Spleen (tissue), 11 donors: Measurements from ENCODE around the gene GNB1. TPM values are rescaled to one million over a fixed set of nuclear protein-coding genes. Genes with fewer than 3 reads are reported as not detected.

Experiments
- DNase-seq: peaks from one replicate; pipeline ENCODE4 v3.0.0-alpha.2; 2020
- H3K27ac ChIP-seq, 8 donors: fragments of 200-600 bp; sonication (generic) in 7 of 8; 1 replicate in 4 of 8; 2 replicates in 4 of 8; pipeline versions ENCODE4 v1.5.0 to v1.8.0; 2016 to 2021; ENCODE audit warnings: inconsistent platforms in 4 of 8, mild to moderate bottlenecking in 4 of 8, moderate library complexity in 1 of 8
- H3K27me3 ChIP-seq, 7 donors: fragments of 200-600 bp; sonication (generic) in 6 of 7; replicated peaks in 1 of 7; 1 replicate in 4 of 7; 2 replicates in 3 of 7; pipeline versions ENCODE4 v1.5.0 to v1.8.0; 2016 to 2021; ENCODE audit warnings: inconsistent platforms in 3 of 7, mild to moderate bottlenecking in 1 of 7
- H3K36me3 ChIP-seq, 6 donors: fragments of 200-600 bp; sonication (generic) in 5 of 6; 1 replicate in 4 of 6; 2 replicates in 2 of 6; pipeline versions ENCODE4 v1.5.0 to v1.8.0; 2016 to 2021; ENCODE audit warnings: inconsistent platforms in 2 of 6
- H3K4me1 ChIP-seq, 6 donors: fragments of 200-600 bp; sonication (generic) in 5 of 6; 1 replicate in 3 of 6; 2 replicates in 3 of 6; pipeline versions ENCODE4 v1.5.0 to v1.8.0; 2016 to 2021; ENCODE audit warnings: inconsistent platforms in 3 of 6
- H3K4me3 ChIP-seq, 8 donors: fragments of 200-600 bp; sonication (generic) in 7 of 8; 1 replicate in 4 of 8; 2 replicates in 4 of 8; pipeline versions ENCODE4 v1.5.0 to v1.8.0; 2016 to 2021; ENCODE audit warnings: inconsistent platforms in 4 of 8, mild to moderate bottlenecking in 4 of 8, moderate library complexity in 2 of 8
- H3K9me3 ChIP-seq, 8 donors: fragments of 200-600 bp; sonication (generic) in 7 of 8; 1 replicate in 4 of 8; 2 replicates in 4 of 8; pipeline versions ENCODE4 v1.5.0 to v1.8.0; 2016 to 2021; ENCODE audit warnings: inconsistent platforms in 4 of 8
- CTCF ChIP-seq, 11 experiments: fragments of 200-600 bp in 7 of 11; fragments of 450-650 bp in 4 of 11; sonication (generic) in 4 of 11; IDR thresholded peaks in 8 of 11; conservative IDR thresholded peaks in 3 of 11; 1 replicate in 7 of 11; 2 replicates in 4 of 11; pipeline versions ENCODE4 v1.4.0 to v1.8.0; 2016 to 2021; ENCODE audit warnings: antibody characterized with exemption in 11 of 11, inconsistent platforms in 4 of 11, mild to moderate bottlenecking in 1 of 11
- POLR2A ChIP-seq, 3 donors: fragments of 450-650 bp; IDR thresholded peaks; one replicate each; pipeline ENCODE4 v1.5.1; 2017; ENCODE audit warnings: antibody characterized with exemption in 3 of 3, mild to moderate bottlenecking in 1 of 3
- POLR2AphosphoS5 ChIP-seq, 3 donors: sonication (generic); formaldehyde crosslinking; IDR thresholded peaks; one replicate each; pipeline ENCODE4 v1.5.1; 2017; ENCODE audit warnings: antibody characterized with exemption in 3 of 3
- WGBS, 5 donors: extraction: QIAGEN DNeasy Blood & Tissue Kit in 3 of 5; methylation state at CpG; one replicate each; pipeline versions ENCODE4 v1.1.5 to v1.1.7; 2013 to 2018; 5-methylcytosine and 5-hydroxymethylcytosine counted together
- intact Hi-C: fragments of 100-400 bp; cut with DNase I; formaldehyde crosslinking; loops from one replicate; pipeline ENCODE4 v1.15.0; 2023; ENCODE audit warnings: low total_unique reads
- polyA plus RNA-seq, 3 donors: library from polyadenylated mRNA; stranded (reverse); fragments of 200-250 nt; gene quantifications; one replicate each; pipeline ENCODE4 v1.2.1, GENCODE V29; 2013
- total RNA-seq, 7 donors: library from RNA; depleted of rRNA in 3 of 7; stranded (reverse); fragments of >200 nt in 3 of 7; fragmentation: NEBNext Ultra II Directional in 4 of 7; extraction: Animal tissue kit (Norgen Biotek cat#: 25700) in 4 of 7; gene quantifications; one replicate each; pipeline versions ENCODE4 v1.1.0 to v1.2.1, GENCODE V29; 2016 to 2021
- donor health status: healthy with polysubstance abuse.
- donor health status: DM: no; HTN: no; CAD: no; lungs with moderate emphysema.
- donor health status: DM: no; HTN: no; CAD: no.
- donor health status: Bipolar disorder and iron deficiency.
- donor health status: healthy.
- donor health status: DM: no; HTN: no; CAD: no.
- donor health status: DM: yes; HTN: yes; CAD: no.

GNB1 gene
- total and polyA plus RNA-seq, 10 donors = 76.0 to 304 (median 214) TPM

- H3K36me3 ChIP-seq = peaks cover 10 to 100% (median 95%) of the 10 kb centered on the region in 6 donors
- WGBS, 5 donors = 92 to 95% (median 93%) methylated on average over 25 of the region's 25 CpGs
Observed at GRCh38 chr1:1757422-1758058, 133.3 kb downstream of the GNB1 start.

GRCh38 chr1:1756661-1757421, 134.0 kb downstream of the GNB1 start:
- intact Hi-C loops = no loop called here
- Histone ChIP-seq H3K27ac (no peak overlapping the region), H3K36me3 (peaks cover 10 to 99% (median 94%) of the 10 kb centered on the region in 6 donors), H3K9me3 (no peaks in the 10 kb centered on the region), H3K4me3 (no peak overlapping the region), H3K27me3 (no peaks in the 10 kb centered on the region), H3K4me1 (peaks cover 0 to 60% (median 29%) of the 10 kb centered on the region in 6 donors)
- DNase-seq = peak; percentile 66
- TF ChIP-seq POLR2A (IDR thresholded peaks at IDR 0.05) (no peak), POLR2AphosphoS5 (IDR thresholded peaks at IDR 0.05) (peak in 2 of 3 donors; percentile 18 to 64)
- WGBS, 5 donors = 83 to 91% (median 88%) methylated on average over 30 to 33 of the region's 33 CpGs

More at GRCh38 chr1:1757422-1758058, 133.3 kb downstream of the GNB1 start:
- Histone ChIP-seq H3K27ac (peak overlapping the region in 5 of 8 donors; percentile 60 to 77 (median 71)), H3K4me3 (no peak overlapping the region), H3K9me3 (no peaks in the 10 kb centered on the region), H3K4me1 (peaks cover 0 to 61% (median 29%) of the 10 kb centered on the region in 6 donors), H3K27me3 (no peaks in the 10 kb centered on the region)
- peak; percentile 72 for DNase-seq
- intact Hi-C loops = no loop called here
- TF ChIP-seq CTCF (IDR thresholded peaks at IDR 0.05 in 8 of 11, conservative IDR thresholded peaks at IDR 0.05 in 3 of 11) (no peak), POLR2AphosphoS5 (IDR thresholded peaks at IDR 0.05) (peak in 1 of 3 donors; percentile 4)

- no peak overlapping the region for H3K27ac ChIP-seq
- WGBS, 5 donors = 88 to 95% (median 89%) methylated on average over 14 to 15 of the region's 15 CpGs
- H3K36me3 ChIP-seq = peaks cover 10 to 90% (median 84%) of the 10 kb centered on the region in 6 donors
- no peaks in the 10 kb centered on the region for H3K27me3 ChIP-seq
- H3K4me1 ChIP-seq = peaks cover 0 to 56% (median 29%) of the 10 kb centered on the region in 6 donors
- TF ChIP-seq POLR2A (IDR thresholded peaks at IDR 0.05) (no peak), POLR2AphosphoS5 (IDR thresholded peaks at IDR 0.05) (peak in 1 of 3 donors; percentile 46)
- peak; percentile 55 for DNase-seq
- intact Hi-C loops = no loop called here
- H3K4me3 ChIP-seq = no peak overlapping the region
- H3K9me3 ChIP-seq = no peaks in the 10 kb centered on the region
Observed at GRCh38 chr1:1755852-1756251, 135.0 kb downstream of the GNB1 start.

GRCh38 chr1:1755426-1755825, 135.5 kb downstream of the GNB1 start:
- peak; percentile 66 for DNase-seq
- intact Hi-C loops = no loop called here
- peaks cover 0 to 54% (median 26%) of the 10 kb centered on the region in 6 donors for H3K4me1 ChIP-seq
- TF ChIP-seq CTCF (IDR thresholded peaks at IDR 0.05 in 8 of 11, conservative IDR thresholded peaks at IDR 0.05 in 3 of 11) (no peak), POLR2A (IDR thresholded peaks at IDR 0.05) (no peak), POLR2AphosphoS5 (IDR thresholded peaks at IDR 0.05) (no peak)
- H3K36me3 ChIP-seq = peaks cover 10 to 85% (median 80%) of the 10 kb centered on the region in 6 donors
- H3K9me3 ChIP-seq = no peaks in the 10 kb centered on the region
- no peak overlapping the region for H3K4me3 ChIP-seq
- no peak overlapping the region for H3K27ac ChIP-seq
- 81 to 98% (median 89%) methylated on average over 13 to 19 of the region's 19 CpGs for WGBS, 5 donors
- H3K27me3 ChIP-seq = no peaks in the 10 kb centered on the region
